OCI-LY1 (cell line): ENCODE measurements around the gene STAM2.
A peak's percentile ranks its signal among the peaks of the same experiment; 100 is the strongest.
"Not testable (repeated sequence)": the region's sequence is repeated elsewhere in the genome, so short reads cannot be mapped to it uniquely, and the experiment has no call there.

Experiments
- H2AFZ ChIP-seq: fragments of 200-600 bp; sonication (generic), shearing (Covaris generic); 2 replicates; pipeline ENCODE4 v1.6.0; 2014; ENCODE audit warnings: antibody characterized with exemption, mild to moderate bottlenecking, low read length
- H3F3A ChIP-seq: fragments of 200-600 bp; sonication (generic), shearing (Covaris generic); 2 replicates; pipeline ENCODE4 v1.6.0; 2014; ENCODE audit warnings: mild to moderate bottlenecking, antibody characterized with exemption, low read length, moderate library complexity; ENCODE audit not compliant: insufficient read depth
- H3K27ac ChIP-seq: fragments of 200-600 bp; sonication (generic); 2 replicates; pipeline ENCODE4 v1.5.1; 2014; ENCODE audit warnings: low read length, mixed run types, mild to moderate bottlenecking, low read depth; ENCODE audit not compliant: poor library complexity, severe bottlenecking
- H3K27me3 ChIP-seq: fragments of 200-600 bp; sonication (generic); 2 replicates; pipeline ENCODE4 v1.6.0; 2014; ENCODE audit warnings: antibody characterized with exemption, mild to moderate bottlenecking, low read length, moderate library complexity; ENCODE audit not compliant: insufficient read depth
- H3K36me3 ChIP-seq: fragments of 200-600 bp; sonication (generic); 2 replicates; pipeline ENCODE4 v1.6.1; 2014; ENCODE audit warnings: mild to moderate bottlenecking, antibody characterized with exemption, low read length, moderate library complexity, mixed read lengths; ENCODE audit not compliant: insufficient read depth
- H3K4me1 ChIP-seq: fragments of 200-600 bp; sonication (generic); 2 replicates; pipeline ENCODE4 v1.5.1; 2014; ENCODE audit warnings: mild to moderate bottlenecking, low read length, moderate library complexity; ENCODE audit not compliant: insufficient read depth, severe bottlenecking
- H3K4me2 ChIP-seq: fragments of 200-600 bp; sonication (generic), shearing (Covaris generic); 2 replicates; pipeline ENCODE4 v1.6.1; 2014; ENCODE audit warnings: low read length
- H3K4me3 ChIP-seq: fragments of 200-600 bp; sonication (generic); 2 replicates; pipeline ENCODE4 v1.5.1; 2014; ENCODE audit warnings: low read length, low read depth, mild to moderate bottlenecking, mixed read lengths; ENCODE audit not compliant: poor library complexity, severe bottlenecking
- H3K79me2 ChIP-seq: fragments of 200-600 bp; shearing (Covaris generic); 2 replicates; pipeline ENCODE4 v1.6.1; 2016; ENCODE audit warnings: mixed run types, low read length, mixed read lengths; ENCODE audit not compliant: insufficient read depth
- H3K9ac ChIP-seq: fragments of 200-600 bp; sonication (generic), shearing (Covaris generic); 2 replicates; pipeline ENCODE4 v1.6.1; 2014; ENCODE audit warnings: mild to moderate bottlenecking, low read length, mixed read lengths
- H3K9me2 ChIP-seq: fragments of 200-600 bp; sonication (generic), shearing (Covaris generic); 2 replicates; pipeline ENCODE4 v1.6.1; 2014; ENCODE audit warnings: low read depth, mild to moderate bottlenecking, low read length, mixed read lengths
- H3K9me3 ChIP-seq: fragments of 200-600 bp; shearing (Covaris generic); 2 replicates; pipeline ENCODE4 v1.6.1; 2014; ENCODE audit warnings: low read length, mixed read lengths
- H4K20me1 ChIP-seq: fragments of 200-600 bp; sonication (generic), shearing (Covaris generic); 2 replicates; pipeline ENCODE4 v1.6.0; 2016; ENCODE audit warnings: mild to moderate bottlenecking, low read length; ENCODE audit not compliant: insufficient read depth
- EZH2 ChIP-seq: fragments of 200-600 bp; sonication (generic), shearing (Covaris generic); IDR thresholded peaks from 2 replicates; pipeline ENCODE4 v1.8.0; 2017; ENCODE audit warnings: borderline replicate concordance, mixed run types, mild to moderate bottlenecking, antibody characterized with exemption, low read length, moderate library complexity, mixed read lengths
- TF ChIP-seq, protein P1 (sequence below): fragments of 200-600 bp; sonication (generic), shearing (Covaris generic); IDR thresholded peaks from 2 replicates; pipeline ENCODE4 v1.5.1; 2017; ENCODE audit warnings: mild to moderate bottlenecking, antibody characterized with exemption, low read length, moderate library complexity, mixed read lengths

STAM2 gene

DNA sequence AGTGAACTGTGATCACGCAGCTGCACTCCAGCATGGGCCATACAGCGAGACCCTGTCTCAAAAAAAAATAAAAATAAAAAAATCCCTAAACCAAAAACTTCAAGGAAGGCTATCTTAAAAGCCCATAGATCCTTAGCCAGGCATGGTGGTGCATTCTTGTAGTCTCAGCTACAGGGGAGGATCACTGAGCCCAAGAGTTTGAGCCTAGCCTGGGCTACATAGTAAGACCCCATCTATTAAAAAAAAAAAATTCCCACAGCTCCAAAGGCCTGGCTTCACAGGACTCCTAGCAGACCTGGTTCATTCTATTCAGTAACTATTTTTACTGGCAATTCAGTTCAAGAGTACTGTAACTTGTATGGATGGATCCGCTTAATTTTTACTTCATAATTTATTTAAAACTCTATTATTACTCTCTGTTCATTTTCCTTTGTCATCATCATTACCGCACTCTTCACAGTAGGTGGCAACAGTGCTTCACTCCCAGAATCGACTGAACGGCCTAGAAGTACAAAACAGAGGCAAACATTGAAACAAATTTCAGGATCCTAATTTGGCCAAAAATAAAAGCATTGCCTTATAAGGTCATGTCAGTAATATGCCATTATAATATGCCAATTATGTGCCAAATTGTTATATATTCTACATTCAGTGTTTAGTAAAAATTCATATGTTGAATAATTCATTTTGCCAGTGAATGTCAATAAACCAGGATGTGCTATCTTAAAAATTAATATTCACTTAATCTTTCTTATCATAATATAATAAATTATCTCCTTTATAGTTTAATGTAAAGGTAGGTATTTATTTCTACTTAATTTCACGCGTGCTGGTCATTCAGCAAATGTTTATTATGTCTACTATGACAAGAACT, 14.3 kb upstream of the STAM2 start:
- no peak overlapping the region for H2AFZ ChIP-seq
- no peaks in the 10 kb centered on the region for H3K36me3 ChIP-seq
- no peaks in the 10 kb centered on the region for H3K79me2 ChIP-seq
- no peaks in the 10 kb centered on the region for H3F3A ChIP-seq
- no peaks in the 10 kb centered on the region for H4K20me1 ChIP-seq
- no peak overlapping the region for H3K4me2 ChIP-seq
- H3K27ac ChIP-seq = no peak overlapping the region
- H3K4me1 ChIP-seq = no peaks in the 10 kb centered on the region
- no peak overlapping the region for H3K4me3 ChIP-seq
- no peaks in the 10 kb centered on the region for H3K27me3 ChIP-seq
- no peaks in the 10 kb centered on the region for H3K9me2 ChIP-seq
- TF ChIP-seq, protein P1, sequence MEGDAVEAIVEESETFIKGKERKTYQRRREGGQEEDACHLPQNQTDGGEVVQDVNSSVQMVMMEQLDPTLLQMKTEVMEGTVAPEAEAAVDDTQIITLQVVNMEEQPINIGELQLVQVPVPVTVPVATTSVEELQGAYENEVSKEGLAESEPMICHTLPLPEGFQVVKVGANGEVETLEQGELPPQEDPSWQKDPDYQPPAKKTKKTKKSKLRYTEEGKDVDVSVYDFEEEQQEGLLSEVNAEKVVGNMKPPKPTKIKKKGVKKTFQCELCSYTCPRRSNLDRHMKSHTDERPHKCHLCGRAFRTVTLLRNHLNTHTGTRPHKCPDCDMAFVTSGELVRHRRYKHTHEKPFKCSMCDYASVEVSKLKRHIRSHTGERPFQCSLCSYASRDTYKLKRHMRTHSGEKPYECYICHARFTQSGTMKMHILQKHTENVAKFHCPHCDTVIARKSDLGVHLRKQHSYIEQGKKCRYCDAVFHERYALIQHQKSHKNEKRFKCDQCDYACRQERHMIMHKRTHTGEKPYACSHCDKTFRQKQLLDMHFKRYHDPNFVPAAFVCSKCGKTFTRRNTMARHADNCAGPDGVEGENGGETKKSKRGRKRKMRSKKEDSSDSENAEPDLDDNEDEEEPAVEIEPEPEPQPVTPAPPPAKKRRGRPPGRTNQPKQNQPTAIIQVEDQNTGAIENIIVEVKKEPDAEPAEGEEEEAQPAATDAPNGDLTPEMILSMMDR = peak; percentile 72
- TF ChIP-seq EZH2 = no peak
- no peak overlapping the region for H3K9ac ChIP-seq
- no peaks in the 10 kb centered on the region for H3K9me3 ChIP-seq

DNA sequence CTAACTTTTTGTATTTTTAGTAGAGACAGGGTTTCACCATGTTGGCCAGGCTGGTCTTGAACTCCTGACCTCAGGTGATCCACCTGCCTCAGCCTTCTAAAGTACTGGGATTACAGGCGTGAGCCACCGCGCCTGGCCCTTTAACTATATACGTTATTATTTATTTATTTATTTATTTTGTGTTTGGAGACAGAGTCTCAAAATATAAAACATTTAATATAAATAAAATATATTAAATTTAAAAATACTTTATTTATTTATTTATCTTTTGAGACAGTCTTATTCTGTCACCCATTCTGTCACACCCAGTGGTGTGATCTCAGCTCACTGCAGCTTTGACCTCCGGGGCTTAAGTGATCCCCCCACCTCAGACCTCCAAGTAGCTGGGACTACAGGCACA, 11.2 kb upstream of the STAM2 start:
- H3K79me2 ChIP-seq, H3F3A ChIP-seq, H3K4me2 ChIP-seq, H3K9me2 ChIP-seq, H2AFZ ChIP-seq, H3K4me3 ChIP-seq, H3K27me3 ChIP-seq, H3K27ac ChIP-seq, H3K9ac ChIP-seq, H3K9me3 ChIP-seq, H4K20me1 ChIP-seq, H3K36me3 ChIP-seq, H3K4me1 ChIP-seq: not testable (repeated sequence)

DNA sequence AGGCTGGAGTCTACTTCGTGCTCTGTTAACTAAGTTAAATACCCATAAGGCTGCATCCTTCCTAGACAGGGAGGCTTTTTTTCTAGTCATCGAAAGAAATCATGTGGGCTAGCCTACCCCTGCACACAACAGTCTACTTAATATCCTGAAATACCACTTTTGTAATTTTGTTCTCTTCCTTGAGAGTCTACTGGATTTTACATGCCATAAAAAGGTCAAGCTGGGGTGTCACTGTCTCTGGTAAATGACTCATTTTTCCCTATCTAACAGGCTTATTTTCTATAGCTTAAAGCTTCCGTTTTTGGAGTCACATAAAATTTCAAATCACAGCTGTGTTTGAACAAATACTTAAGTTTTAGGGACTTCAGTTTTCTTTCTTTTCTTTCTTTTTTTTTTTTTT, 10.7 kb upstream of the STAM2 start:
- no peaks in the 10 kb centered on the region for H3K79me2 ChIP-seq
- no peaks in the 10 kb centered on the region for H3K9me2 ChIP-seq
- H3K27me3 ChIP-seq = no peaks in the 10 kb centered on the region
- no peaks in the 10 kb centered on the region for H3K4me1 ChIP-seq
- H3K4me2 ChIP-seq = no peak overlapping the region
- no peak overlapping the region for H3K4me3 ChIP-seq
- H4K20me1 ChIP-seq = no peaks in the 10 kb centered on the region
- no peak overlapping the region for H2AFZ ChIP-seq
- no peaks in the 10 kb centered on the region for H3K9me3 ChIP-seq
- no peaks in the 10 kb centered on the region for H3F3A ChIP-seq
- no peak overlapping the region for H3K9ac ChIP-seq
- no peak overlapping the region for H3K27ac ChIP-seq
- no peak for TF ChIP-seq EZH2
- TF ChIP-seq, protein P1 = no peak
- H3K36me3 ChIP-seq = no peaks in the 10 kb centered on the region
